MV-4-11 (cell line): ENCODE measurements around the gene MACO1.
"Not testable (repeated sequence)": the region's sequence is repeated elsewhere in the genome, so short reads cannot be mapped to it uniquely, and the experiment has no call there.

ENCODE experiments used
- DNase-seq: peaks from one replicate; lab custom pipeline; 2025; lab: John Stamatoyannopoulos, UW

The MACO1 gene

GRCh38 chr1:25456502-25456901 lies 25.8 kb downstream of the MACO1 start:
- DNase-seq, result peak; percentile 81

GRCh38 chr1:25458541-25459298 lies 28.0 kb downstream of the MACO1 start:
- peak; percentile 76 for DNase-seq

- DNase-seq, result no peak
These were observed 29.3 kb downstream of the MACO1 start for GRCh38 chr1:25460020-25460419.

- not testable (repeated sequence) for DNase-seq
These were observed 30.1 kb downstream of the MACO1 start for GRCh38 chr1:25460816-25461215.

GRCh38 chr1:25461849-25462248 lies 31.2 kb downstream of the MACO1 start:
- DNase-seq, result no peak

GRCh38 chr1:25462732-25463131 lies 32.0 kb downstream of the MACO1 start:
- no peak for DNase-seq

- peak; percentile 33 for DNase-seq
These were observed 36.5 kb downstream of the MACO1 start for GRCh38 chr1:25467193-25467592.

GRCh38 chr1:25467616-25468015 lies 36.9 kb downstream of the MACO1 start:
- no peak for DNase-seq

GRCh38 chr1:25468033-25468432 lies 37.3 kb downstream of the MACO1 start:
- peak; percentile 53 for DNase-seq

GRCh38 chr1:25469177-25469576 lies 38.5 kb downstream of the MACO1 start:
- DNase-seq, result no peak

- no peak for DNase-seq
These were observed 41.8 kb downstream of the MACO1 start for GRCh38 chr1:25472471-25472870.

- no peak for DNase-seq
These were observed 43.0 kb downstream of the MACO1 start for GRCh38 chr1:25473653-25474225.

GRCh38 chr1:25474439-25475047 lies 43.8 kb downstream of the MACO1 start:
- no peak for DNase-seq

- no peak for DNase-seq
These were observed 45.7 kb downstream of the MACO1 start for GRCh38 chr1:25476186-25477097.

- DNase-seq, result no peak
These were observed 46.8 kb downstream of the MACO1 start for GRCh38 chr1:25477448-25478034.

GRCh38 chr1:25478633-25479032 lies 47.9 kb downstream of the MACO1 start:
- no peak for DNase-seq

GRCh38 chr1:25481625-25482024 lies 50.9 kb downstream of the MACO1 start:
- DNase-seq, result no peak

- no peak for DNase-seq
These were observed 51.5 kb downstream of the MACO1 start for GRCh38 chr1:25482211-25482610.

- DNase-seq, result no peak
These were observed 53.4 kb downstream of the MACO1 start for GRCh38 chr1:25484096-25484495.

- DNase-seq, result no peak
These were observed 53.8 kb downstream of the MACO1 start for GRCh38 chr1:25484533-25484932.

- DNase-seq, result peak; percentile 26
These were observed 55.1 kb downstream of the MACO1 start for GRCh38 chr1:25485536-25486411.
